22Rv1 (cell line): ENCODE results near the gene QRICH2.

Experiments
- H3K27ac ChIP-seq: fragments of 450-650 bp; 2 replicates; pipeline ENCODE4 v1.5.1; 2017
- CTCF ChIP-seq: fragments of 450-650 bp; IDR thresholded peaks from 2 replicates; pipeline ENCODE4 v1.5.1; 2017; ENCODE audit warnings: mild to moderate bottlenecking
- ZFX ChIP-seq: fragments of 450-650 bp; IDR thresholded peaks from 2 replicates; pipeline ENCODE4 v1.6.1; 2017; ENCODE audit warnings: antibody characterized with exemption, borderline replicate concordance

Gene QRICH2

GRCh38 chr17:76239538-76240274 is 68.4 kb downstream of the QRICH2 start:
- TF ChIP-seq ZFX, result no peak
- TF ChIP-seq CTCF, result no peak
- H3K27ac ChIP-seq, result no peak overlapping the region

GRCh38 chr17:76238847-76239537 is 69.1 kb downstream of the QRICH2 start:
- no peak for TF ChIP-seq CTCF
- TF ChIP-seq ZFX, result no peak
- no peak overlapping the region for H3K27ac ChIP-seq

- H3K27ac ChIP-seq, result no peak overlapping the region
- no peak for TF ChIP-seq CTCF
- no peak for TF ChIP-seq ZFX
Observed at GRCh38 chr17:76237859-76238313, 70.2 kb downstream of the QRICH2 start.

- H3K27ac ChIP-seq, result no peak overlapping the region
- no peak for TF ChIP-seq ZFX
Observed at GRCh38 chr17:76236603-76237002, 71.5 kb downstream of the QRICH2 start.

- TF ChIP-seq CTCF (no peak), ZFX (no peak)
- H3K27ac ChIP-seq, result no peak overlapping the region
Observed at GRCh38 chr17:76235883-76236282, 72.2 kb downstream of the QRICH2 start.

- no peak overlapping the region for H3K27ac ChIP-seq
- TF ChIP-seq CTCF (no peak), ZFX (no peak)
Observed at GRCh38 chr17:76234354-76234679, 73.8 kb downstream of the QRICH2 start.

- no peak overlapping the region for H3K27ac ChIP-seq
- TF ChIP-seq CTCF (no peak), ZFX (no peak)
Observed at GRCh38 chr17:76233588-76234353, 74.3 kb downstream of the QRICH2 start.
